Measurements from ENCODE around the gene LRCH1.
"Not testable (repeated sequence)": the region's sequence is repeated elsewhere in the genome, so short reads cannot be mapped to it uniquely, and the experiment has no call there.

The LRCH1 gene

DNA sequence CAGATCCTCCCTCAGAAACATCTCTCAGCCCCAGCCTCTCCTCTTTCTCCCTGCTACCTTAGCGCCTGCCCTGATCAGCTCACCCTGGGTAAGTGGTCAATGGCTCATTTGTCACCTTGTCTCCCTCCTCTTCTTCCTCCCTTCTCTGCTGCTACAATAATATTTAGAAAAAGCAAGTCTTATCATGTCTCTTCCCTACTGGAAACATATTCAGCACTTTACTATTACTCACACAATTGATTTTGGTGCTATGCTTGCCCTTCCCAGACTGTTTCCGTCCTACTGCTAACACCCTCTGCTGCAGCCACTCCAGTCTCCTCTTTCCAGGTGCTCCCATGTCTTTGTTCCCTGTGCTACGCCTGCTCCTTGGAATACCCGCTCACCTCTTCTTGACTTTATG lies 208.2 kb downstream of the LRCH1 start:
- DNase-seq, result no peak

DNA sequence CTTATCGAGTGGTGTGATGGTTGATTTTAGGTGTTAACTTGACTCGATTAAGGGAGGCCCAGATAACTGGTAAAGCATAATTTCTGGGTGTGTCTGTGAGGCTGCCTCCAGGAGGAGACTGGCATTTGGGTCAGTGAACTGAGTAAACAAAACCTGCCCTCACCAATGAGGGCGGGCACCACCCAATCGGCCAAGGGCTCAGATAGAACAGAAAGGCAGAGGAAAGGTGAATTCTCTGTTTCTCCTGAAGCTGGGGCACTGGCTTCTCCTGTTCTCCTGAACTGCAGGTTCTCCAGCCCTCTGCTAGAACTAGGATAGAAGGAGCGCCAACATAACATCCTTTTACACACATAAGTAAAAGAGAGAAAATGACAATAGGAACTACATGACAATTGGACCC lies 208.9 kb downstream of the LRCH1 start:
- DNase-seq, result no peak

DNA sequence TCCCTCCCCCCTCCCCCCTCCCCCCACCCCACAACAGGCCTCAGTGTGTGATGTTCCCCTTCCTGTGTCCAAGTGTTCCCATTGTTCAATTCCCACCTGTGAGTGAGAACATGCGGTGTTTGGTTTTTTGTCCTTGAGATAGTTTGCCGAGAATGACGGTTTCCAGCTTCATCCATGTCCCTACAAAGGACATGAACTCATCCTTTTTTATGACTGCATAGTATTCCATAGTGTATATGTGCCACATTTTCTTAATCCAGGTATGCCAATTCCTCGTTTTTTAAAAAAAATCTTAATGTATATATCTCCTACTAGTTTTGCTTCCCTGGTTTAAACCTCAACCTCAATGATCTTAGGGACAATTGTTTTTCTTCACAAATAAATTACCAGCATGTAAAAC lies 217.0 kb downstream of the LRCH1 start:
- not testable (repeated sequence) for DNase-seq

DNA sequence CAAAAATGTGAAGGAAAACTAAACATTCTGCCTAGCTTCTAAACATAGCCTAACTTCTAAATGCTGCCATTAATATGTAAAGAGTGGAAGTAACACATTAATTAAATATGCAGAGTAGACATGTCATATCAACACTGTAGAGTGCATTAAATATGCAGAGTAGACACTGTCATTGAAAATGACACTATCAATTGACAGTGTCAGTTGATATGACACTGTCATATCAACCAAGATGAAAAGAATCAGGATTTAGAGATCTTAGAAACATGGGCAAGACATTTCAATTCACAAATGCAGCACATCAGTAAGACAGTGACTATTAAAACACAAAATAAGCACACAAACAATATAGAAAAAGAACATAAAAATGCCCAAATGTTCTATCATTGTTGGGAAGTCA lies 218.7 kb downstream of the LRCH1 start:
- DNase-seq, result no peak

DNA sequence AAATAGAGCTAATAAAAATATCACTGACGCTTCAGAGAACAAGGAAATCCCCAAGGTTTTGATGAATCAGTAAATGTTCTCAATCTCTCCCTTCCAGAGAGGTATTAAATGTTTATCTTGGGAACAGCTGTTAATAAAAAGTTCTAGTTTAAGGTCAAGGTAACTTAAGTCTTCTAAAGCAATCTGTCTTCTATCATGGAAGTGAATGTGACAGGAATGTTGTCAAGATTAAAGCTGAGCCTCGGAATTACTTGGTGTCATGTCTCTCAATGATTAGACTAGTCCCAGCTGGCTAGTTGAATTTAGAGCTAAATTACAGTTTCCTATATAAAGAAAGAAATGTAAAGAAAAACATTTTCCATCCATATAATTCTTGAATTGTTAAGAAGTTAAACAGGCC lies 220.6 kb downstream of the LRCH1 start:
- DNase-seq, result no peak

DNA sequence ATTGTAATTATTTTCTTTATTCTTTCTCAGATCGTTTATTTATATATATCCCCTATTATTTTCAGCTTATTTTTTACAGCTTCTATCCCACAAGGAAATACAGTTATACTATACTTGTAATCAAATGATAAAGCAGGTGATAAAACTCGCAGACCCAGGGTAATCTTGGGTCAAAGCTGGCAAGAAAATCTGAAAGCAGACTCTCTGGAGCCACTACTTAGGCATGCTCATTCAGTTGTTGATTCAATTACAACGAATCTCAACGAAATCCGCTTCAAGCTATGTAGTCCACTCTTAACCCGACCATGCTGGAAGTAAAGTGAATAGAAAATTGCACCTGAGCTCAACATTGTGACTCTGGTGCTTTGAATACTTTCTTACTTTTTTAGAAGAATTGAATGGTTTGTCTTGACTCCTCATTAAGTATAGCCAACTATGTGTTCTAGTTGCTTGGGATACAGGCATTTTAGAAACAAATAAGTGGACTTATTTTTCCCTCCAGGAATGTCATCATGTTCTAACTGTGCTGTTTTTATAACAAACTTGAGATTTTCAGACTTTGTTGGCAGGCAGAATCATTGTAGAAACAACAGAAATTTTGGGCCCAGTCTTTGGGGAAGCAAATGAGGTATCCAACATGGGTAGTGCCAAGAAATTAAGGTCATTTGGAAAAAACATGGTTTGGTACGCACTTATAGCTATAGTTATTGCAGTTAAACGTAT lies 222.6 kb downstream of the LRCH1 start:
- no peak for DNase-seq

DNA sequence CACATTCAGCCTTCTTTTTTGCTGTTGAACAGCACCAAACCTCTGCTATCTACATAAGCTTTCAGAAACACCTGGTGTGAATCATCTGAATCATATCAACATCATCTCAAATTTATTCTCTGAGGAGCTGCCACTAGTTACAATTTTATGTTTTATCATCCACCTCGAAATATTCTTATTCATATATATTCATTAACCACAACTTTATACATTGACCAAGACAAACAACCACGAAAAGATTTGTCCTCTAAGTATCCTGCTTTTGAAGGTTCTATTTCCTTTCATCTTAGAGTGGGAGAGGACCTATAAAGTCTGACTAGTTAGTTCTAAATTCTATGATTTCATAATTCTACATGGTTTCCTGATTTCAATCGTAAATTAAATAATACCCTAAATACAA lies 225.1 kb downstream of the LRCH1 start:
- DNase-seq, result no peak

DNA sequence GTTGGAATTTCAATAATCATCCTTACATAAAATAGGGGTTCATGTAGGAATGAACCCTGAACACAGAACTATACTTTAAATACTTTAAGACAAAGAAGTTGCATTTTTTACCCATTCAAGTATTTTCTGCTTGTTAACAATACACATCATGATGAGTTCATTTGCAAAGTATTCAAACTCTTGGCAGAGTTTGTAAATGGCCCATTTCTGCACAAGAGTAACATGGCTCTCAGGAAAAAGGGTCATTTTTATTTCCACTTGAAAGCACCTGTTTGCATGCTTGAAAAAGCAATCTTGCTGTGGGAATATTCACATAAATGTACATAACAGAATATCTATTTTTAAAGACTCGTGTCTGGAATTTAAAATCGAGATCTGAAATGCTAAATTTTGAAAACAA lies 225.9 kb downstream of the LRCH1 start:
- no peak for DNase-seq

DNA sequence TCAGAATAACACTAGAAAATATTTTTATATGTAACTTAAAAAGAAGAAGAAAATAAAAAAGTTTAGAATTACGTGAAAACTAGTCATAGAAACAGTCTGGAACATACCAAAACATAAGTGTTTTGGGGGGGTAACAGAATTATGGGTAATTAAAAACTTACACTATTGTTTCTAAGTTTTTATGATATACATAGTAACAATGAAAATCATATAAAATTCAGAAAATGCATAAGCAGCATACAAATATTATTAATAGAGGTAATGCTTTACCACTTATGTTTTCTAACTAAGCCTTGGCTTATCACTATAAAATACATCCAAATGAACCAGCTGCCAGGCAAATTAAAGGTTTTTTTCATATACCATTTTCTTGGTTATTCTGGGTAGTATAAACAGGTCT lies 229.1 kb downstream of the LRCH1 start:
- no peak for DNase-seq

DNA sequence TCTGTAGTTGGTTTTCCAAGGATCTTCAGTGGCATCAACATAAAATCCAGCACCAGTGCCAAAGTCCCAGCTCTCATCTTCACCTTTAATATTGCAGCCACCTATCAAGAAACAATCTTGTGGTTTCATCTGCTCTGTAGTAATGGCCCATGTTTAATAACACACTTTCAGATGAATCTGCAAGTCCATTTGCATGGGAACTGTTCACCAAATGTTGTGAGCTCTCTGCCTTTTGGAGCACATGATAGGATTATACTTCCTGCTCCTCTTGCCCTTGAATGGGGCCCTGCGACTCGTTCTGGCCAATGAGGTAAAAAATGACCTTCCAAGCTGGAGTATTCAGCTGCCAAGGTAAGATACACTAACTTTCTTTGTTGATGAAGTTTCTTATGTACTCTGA lies 229.7 kb downstream of the LRCH1 start:
- DNase-seq, result no peak

DNA sequence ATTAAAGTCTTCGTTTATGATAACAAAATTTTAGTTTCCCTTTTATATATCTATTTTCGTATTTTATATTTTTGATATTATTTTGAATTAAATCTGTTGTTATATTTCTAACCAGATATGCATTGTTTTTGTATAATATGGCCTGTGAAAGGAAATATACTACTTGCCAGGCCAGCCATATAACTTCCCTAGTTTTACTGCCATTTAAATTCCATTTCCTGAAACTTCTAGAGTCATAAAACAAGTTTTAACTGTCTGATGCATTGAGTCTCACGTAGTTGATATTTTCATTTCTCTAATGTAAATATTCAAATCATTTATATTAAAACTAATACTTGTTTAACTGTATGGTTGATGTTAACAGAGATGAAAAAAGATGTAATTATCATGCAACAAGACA lies 230.5 kb downstream of the LRCH1 start:
- no peak for DNase-seq

DNA sequence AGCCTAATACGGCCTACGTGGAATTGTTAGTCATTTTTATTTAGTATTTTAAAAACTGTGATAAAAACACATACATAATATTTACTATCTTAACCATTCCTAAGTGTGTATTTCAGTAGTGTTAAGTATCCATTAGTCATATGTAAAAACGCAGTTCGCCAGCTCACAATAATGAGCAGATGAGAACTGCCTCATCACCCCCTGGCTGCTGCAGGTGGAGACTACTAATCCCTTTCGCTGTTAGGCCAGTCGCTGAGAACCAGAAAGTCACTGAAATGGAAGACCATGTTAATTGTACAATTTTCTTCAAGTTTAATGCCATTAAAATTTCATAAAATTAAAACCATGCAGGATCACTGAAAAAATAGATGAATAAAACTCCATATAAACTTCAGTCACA lies 242.4 kb downstream of the LRCH1 start:
- DNase-seq, result no peak

DNA sequence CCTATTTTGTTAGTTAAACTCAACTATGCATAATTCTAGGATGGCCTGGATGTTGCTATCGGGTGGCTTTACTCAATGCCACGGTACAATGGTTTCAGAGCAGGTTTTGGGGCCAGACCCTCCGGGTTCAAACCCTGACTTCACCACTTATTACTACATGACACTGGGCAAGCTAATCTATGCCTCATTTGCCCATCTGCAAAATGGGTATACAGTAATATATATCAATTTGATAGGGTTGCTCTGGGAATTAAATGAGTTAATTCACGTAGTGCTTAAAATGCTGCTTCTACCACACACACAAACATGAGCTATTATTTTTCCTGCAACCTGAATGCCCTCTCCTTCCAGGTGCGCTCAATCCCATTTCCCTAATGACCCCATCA lies 243.2 kb downstream of the LRCH1 start:
- DNase-seq, result no peak

DNA sequence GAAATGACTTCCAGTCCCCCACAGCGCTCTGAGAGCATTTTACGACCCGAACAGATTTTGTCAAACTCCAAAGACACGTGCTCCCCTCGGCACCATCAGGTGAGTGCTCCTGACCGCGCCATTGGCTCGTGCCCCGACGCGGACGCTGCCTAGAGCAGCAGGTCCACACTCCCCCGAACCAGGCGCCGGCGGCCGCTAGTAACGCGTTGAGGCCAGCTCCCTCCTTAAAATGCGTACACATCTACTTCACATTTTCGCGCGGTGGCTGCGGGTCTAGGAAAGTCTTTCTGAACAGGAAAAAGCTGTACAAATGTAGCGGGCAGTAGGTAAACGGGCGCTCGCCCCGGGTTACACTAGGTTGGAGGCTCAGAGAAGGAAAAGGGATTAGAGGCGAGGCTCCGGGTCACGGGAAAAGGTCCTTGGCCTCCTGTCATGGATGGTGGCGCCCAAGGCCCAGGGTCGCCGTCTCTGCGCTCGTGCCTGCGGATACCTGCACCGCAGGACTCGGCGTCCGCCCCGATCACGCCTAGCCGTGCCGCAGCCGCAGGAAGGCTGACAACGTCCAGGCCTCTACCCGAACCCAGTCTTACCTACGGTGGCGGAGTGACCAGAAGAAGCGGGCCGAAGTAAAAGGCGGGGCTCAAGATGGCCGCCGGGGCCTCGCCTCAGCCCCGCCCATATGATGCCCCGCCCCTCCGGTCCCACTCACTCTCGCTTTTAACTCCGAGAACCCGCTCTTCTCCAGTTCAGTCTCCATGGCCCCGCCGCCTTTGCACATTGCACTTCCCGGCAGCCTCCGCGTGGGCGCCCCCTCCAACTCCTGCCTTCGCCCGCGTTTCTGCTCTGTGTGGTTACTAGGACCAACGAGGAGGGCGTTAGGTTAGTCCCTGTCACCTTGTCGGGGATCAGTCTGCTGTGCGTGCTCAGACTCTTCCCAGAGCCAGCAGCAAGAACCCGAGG lies 243.8 kb downstream of the LRCH1 start, which contains the start of gene ESD:
ESD (minus strand) TSS at position 647 of the 960 bp plus-strand sequence. CDS start 5,748 bp downstream, outside the sequence.
- DNase-seq, result peak; percentile 84

DNA sequence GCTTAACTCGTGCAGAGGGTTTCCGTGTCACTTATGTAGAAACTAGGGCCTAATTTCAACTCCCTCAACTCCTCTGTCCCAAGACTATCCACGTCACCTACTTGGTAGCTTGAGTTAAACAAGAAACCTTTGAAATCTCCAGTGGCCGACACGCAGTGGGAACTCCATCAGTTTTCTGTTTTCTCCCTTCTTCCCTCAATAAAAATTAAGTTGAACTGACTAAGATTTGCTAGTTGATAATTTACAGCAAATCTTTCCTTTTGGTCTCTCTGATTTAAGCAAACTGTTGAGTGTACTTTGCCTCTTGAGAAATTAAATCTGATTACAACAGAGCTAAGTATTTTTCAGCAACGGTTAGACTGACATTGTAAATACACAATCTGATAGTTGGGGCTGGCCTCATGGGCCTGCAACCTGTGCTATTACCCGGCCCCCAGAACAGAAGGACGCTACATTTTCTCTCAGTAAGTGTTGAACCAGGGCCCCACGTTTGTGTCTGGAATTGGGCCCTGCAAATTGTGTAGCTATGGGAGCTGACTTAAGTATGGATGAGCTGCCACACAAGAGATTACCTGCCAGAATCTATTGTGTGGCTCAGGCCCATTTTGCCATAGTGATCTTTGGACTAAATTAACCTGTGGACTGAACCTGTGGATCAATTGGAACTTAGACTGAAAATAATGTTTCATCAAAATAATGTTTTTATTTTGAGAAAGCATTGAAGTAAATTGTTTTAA lies 244.7 kb downstream of the LRCH1 start:
- no peak for DNase-seq

DNA sequence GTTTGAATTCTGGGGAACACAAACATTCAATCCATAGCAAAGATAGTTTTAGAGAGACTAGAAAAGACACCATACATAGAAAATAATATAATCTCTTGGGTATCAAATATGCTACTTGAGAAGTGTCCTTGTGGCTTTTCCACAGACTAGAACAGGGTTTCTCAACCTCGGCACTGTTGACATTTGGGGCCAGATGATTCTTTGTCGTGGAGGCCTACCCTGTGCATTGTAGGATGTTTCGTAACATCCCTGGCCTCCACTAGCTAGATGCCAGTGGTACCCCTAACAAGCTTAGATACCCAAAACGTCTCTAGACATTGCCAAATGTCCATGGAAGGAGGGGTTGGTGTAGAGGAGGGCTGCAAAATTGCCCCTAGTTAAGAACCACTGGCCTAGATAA lies 246.2 kb downstream of the LRCH1 start:
- DNase-seq, result no peak

DNA sequence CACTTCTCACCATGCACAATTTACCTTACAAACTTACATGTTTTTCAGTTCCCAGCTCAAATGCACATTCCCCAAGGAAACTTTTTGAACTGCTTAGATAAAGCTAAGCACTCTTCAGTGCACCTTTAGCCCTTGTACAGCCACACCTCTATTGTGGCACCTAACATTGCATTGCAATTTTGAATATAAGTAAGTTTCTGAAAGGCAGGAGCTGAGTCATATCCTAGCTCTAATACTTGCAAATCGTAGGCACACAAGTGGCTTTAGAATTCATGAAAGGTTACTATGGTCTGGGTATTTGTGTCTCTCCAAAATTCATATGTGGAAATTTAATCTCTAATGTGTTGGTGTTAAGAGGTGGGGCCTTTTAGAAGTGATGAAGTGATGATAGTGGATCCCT lies 248.9 kb downstream of the LRCH1 start:
- no peak for DNase-seq
